Gastroesophageal sphincter (tissue), 4 donors: ENCODE measurements around the gene FLOT1. TPM values are rescaled to one million over a fixed set of nuclear protein-coding genes. Genes with fewer than 3 reads are reported as not detected.

Experiments
- ATAC-seq: fragments of 150-250 bp; one replicate; pipeline ENCODE4 v1.9.1; 2016; ENCODE audit warnings: mild to moderate bottlenecking, moderate library complexity
- H3K27ac ChIP-seq, 4 donors: fragments of 200-600 bp; sonication (generic) in 3 of 4; 1 replicate in 3 of 4; 2 replicates in 1 of 4; pipeline ENCODE4 v1.5.1; 2016 to 2019
- H3K27me3 ChIP-seq: fragments of 200-600 bp; sonication (generic); one replicate; pipeline ENCODE4 v1.5.1; 2019
- H3K36me3 ChIP-seq, 2 donors: fragments of 200-600 bp; sonication (generic); one replicate each; pipeline ENCODE4 v1.5.1; 2019; ENCODE audit warnings: control low read depth in 1 of 2
- H3K4me1 ChIP-seq, 3 donors: fragments of 200-600 bp; sonication (generic); 1 replicate in 2 of 3; 2 replicates in 1 of 3; pipeline ENCODE4 v1.5.1; 2016 to 2019; ENCODE audit warnings: control low read depth in 2 of 3
- H3K4me3 ChIP-seq, 2 donors: fragments of 200-600 bp; sonication (generic); one replicate each; pipeline ENCODE4 v1.5.1; 2019; ENCODE audit warnings: mild to moderate bottlenecking in 1 of 2, moderate library complexity in 1 of 2
- H3K9me3 ChIP-seq, 3 donors: fragments of 200-600 bp; sonication (generic); one replicate each; pipeline ENCODE4 v1.5.1; 2017 to 2019; ENCODE audit warnings: control low read depth in 2 of 3
- EP300 ChIP-seq: sonication (generic); formaldehyde crosslinking; IDR thresholded peaks from one replicate; pipeline ENCODE4 v1.6.1; 2017; ENCODE audit warnings: antibody characterized with exemption, mild to moderate bottlenecking
- POLR2A ChIP-seq, 2 donors: fragments of 450-650 bp; IDR thresholded peaks; one replicate each; pipeline ENCODE4 v1.6.1; 2017; ENCODE audit warnings: antibody characterized with exemption in 2 of 2, mild to moderate bottlenecking in 2 of 2, moderate library complexity in 1 of 2
- POLR2AphosphoS5 ChIP-seq: sonication (generic); formaldehyde crosslinking; IDR thresholded peaks from one replicate; pipeline ENCODE4 v1.6.1; 2017; ENCODE audit warnings: antibody characterized with exemption
- WGBS, 2 donors: methylation state at CpG; one replicate each; pipeline ENCODE4 v1.1.5; 2018; ENCODE audit warnings: low coverage in 1 of 2; 5-methylcytosine and 5-hydroxymethylcytosine counted together
- total RNA-seq, 4 donors: library from RNA; depleted of rRNA; stranded (reverse); fragments of >200 nt; gene quantifications; one replicate each; pipeline ENCODE4 v1.1.0, GENCODE V29; 2016
- TF ChIP-seq, protein P1 (sequence below), 4 experiments: fragments of 200-600 bp in 2 of 4; fragments of 450-650 bp in 2 of 4; sonication (generic) in 1 of 4; IDR thresholded peaks; one replicate each; pipeline ENCODE4 v1.5.1; 2017 to 2019; ENCODE audit warnings: antibody characterized with exemption in 4 of 4, mild to moderate bottlenecking in 2 of 4, moderate library complexity in 2 of 4

Gene FLOT1
- total RNA-seq, 4 donors from 2014 or later = 104 to 191 (median 152) TPM

GRCh38 chr6:30682143-30683117 is 60.1 kb downstream of the FLOT1 start:
- no peak for TF ChIP-seq EP300
- TF ChIP-seq, protein P1, sequence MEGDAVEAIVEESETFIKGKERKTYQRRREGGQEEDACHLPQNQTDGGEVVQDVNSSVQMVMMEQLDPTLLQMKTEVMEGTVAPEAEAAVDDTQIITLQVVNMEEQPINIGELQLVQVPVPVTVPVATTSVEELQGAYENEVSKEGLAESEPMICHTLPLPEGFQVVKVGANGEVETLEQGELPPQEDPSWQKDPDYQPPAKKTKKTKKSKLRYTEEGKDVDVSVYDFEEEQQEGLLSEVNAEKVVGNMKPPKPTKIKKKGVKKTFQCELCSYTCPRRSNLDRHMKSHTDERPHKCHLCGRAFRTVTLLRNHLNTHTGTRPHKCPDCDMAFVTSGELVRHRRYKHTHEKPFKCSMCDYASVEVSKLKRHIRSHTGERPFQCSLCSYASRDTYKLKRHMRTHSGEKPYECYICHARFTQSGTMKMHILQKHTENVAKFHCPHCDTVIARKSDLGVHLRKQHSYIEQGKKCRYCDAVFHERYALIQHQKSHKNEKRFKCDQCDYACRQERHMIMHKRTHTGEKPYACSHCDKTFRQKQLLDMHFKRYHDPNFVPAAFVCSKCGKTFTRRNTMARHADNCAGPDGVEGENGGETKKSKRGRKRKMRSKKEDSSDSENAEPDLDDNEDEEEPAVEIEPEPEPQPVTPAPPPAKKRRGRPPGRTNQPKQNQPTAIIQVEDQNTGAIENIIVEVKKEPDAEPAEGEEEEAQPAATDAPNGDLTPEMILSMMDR (IDR thresholded peaks at IDR 0.05) = no peak
- TF ChIP-seq POLR2A (IDR thresholded peaks at IDR 0.05) = peak; percentile 34 to 72
- TF ChIP-seq POLR2AphosphoS5 = peak; percentile 90
- peak; percentile 76 for ATAC-seq
- WGBS, 2 donors = 9% methylated on average over 4 of the region's 11 CpGs; no CpG with 5 or more reads in 1 of the 2 donors
- peak overlapping the region; percentile 92 to 100 (median 98) for H3K27ac ChIP-seq
- H3K9me3 ChIP-seq = no peaks in the 10 kb centered on the region
- peaks cover 0 to 28% of the 10 kb centered on the region in 2 donors for H3K36me3 ChIP-seq
- H3K27me3 ChIP-seq = no peaks in the 10 kb centered on the region
- H3K4me3 ChIP-seq = peak overlapping the region; percentile 91 to 92
- H3K4me1 ChIP-seq = peaks cover 5 to 81% (median 44%) of the 10 kb centered on the region in 3 donors

DNA sequence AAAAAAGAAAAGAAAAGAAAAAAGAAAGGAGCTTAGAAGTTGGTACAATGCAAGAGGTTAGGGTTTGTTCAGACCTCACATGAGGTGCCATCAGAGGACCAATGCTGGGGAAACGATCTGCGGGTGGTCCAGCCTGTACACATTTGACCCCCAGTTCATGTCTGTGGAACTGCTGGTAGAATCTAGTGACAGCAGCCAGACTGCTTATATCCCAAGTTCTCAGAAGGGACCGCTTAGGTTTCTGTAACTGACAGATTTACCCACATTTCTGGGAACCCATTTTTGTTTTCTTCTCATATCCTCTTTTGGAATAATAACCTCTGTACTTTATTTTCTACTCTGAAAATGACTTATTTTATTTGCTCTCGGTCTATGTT is 60.7 kb downstream of the FLOT1 start:
- TF ChIP-seq, protein P1 (IDR thresholded peaks at IDR 0.05) = no peak
- TF ChIP-seq POLR2AphosphoS5 (no peak), POLR2A (IDR thresholded peaks at IDR 0.05) (no peak), EP300 (no peak)
- Histone ChIP-seq H3K27ac (peak overlapping the region; percentile 92 to 100 (median 98)), H3K9me3 (no peaks in the 10 kb centered on the region), H3K27me3 (no peaks in the 10 kb centered on the region), H3K36me3 (peaks cover 0 to 35% of the 10 kb centered on the region in 2 donors), H3K4me1 (peaks cover 5 to 81% (median 44%) of the 10 kb centered on the region in 3 donors), H3K4me3 (peak overlapping the region; percentile 91 to 92)
- 5 to 16% methylated on average over 3 to 4 of the region's 4 CpGs for WGBS, 2 donors
- no peak for ATAC-seq

- peaks cover 5 to 71% (median 38%) of the 10 kb centered on the region in 3 donors for H3K4me1 ChIP-seq
- WGBS, 2 donors = 29 to 53% methylated on average over 4 to 5 of the region's 7 CpGs
- no peaks in the 10 kb centered on the region for H3K9me3 ChIP-seq
- H3K4me3 ChIP-seq = peak overlapping the region in 1 of 2 donors; percentile 92
- H3K27me3 ChIP-seq = no peaks in the 10 kb centered on the region
- ATAC-seq = no peak
- H3K27ac ChIP-seq = peak overlapping the region; percentile 41 to 100 (median 80)
- peaks cover 0 to 46% of the 10 kb centered on the region in 2 donors for H3K36me3 ChIP-seq
- TF ChIP-seq EP300 (no peak), POLR2A (IDR thresholded peaks at IDR 0.05) (no peak), POLR2AphosphoS5 (no peak)
- TF ChIP-seq, protein P1 (IDR thresholded peaks at IDR 0.05) = no peak
Measured at GRCh38 chr6:30679765-30680535, 62.5 kb downstream of the FLOT1 start.

GRCh38 chr6:30678964-30679726 is 63.3 kb downstream of the FLOT1 start:
- WGBS, 2 donors = 11% methylated on average over 8 of the region's 31 CpGs; no CpG with 5 or more reads in 1 of the 2 donors
- Histone ChIP-seq H3K27me3 (no peaks in the 10 kb centered on the region), H3K9me3 (no peaks in the 10 kb centered on the region), H3K4me3 (peak overlapping the region in 1 of 2 donors; percentile 92), H3K36me3 (peaks cover 0 to 46% of the 10 kb centered on the region in 2 donors), H3K4me1 (peaks cover 5 to 63% (median 38%) of the 10 kb centered on the region in 3 donors), H3K27ac (peak overlapping the region; percentile 41 to 100 (median 80))
- no peak for TF ChIP-seq EP300
- TF ChIP-seq, protein P1 (IDR thresholded peaks at IDR 0.05) = peak in 3 of 4 experiments; percentile 95 to 99 (median 98)
- TF ChIP-seq POLR2A (IDR thresholded peaks at IDR 0.05) = no peak
- TF ChIP-seq POLR2AphosphoS5 = peak; percentile 55
- ATAC-seq = peak; percentile 65
